HG02852 (cell line): Measurements from ENCODE around the gene WNT5A.
"Not testable (repeated sequence)": the region's sequence is repeated elsewhere in the genome, so short reads cannot be mapped to it uniquely, and the experiment has no call there.

Experiments
- ATAC-seq: cut with Tn5 transposase; IDR thresholded peaks from one replicate; pipeline ENCODE4 v1.9.1; 2021; ENCODE audit warnings: mild to moderate bottlenecking, moderate library complexity; ENCODE audit not compliant: unreplicated experiment

Gene WNT5A

DNA sequence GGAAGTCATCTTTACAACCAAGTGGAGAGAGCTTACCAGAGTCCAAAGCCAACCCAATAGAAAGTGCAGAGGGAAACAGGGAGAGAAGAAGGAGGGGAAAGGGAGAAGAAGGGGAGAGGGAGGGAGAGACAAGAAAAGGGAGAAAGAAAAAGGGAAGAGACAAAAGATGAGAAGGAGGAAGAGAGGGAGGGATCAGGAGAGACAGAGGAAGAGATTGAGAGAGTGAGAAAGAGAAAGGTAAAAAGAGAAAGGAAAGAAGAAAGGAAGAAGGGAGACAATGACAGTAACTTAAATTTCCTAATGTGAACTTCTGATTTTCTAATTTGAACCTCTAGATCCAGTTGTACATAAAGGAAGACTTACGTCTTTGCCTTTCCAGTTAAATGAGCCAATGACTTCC, 20.7 kb upstream of the WNT5A start:
- ATAC-seq, result no peak

DNA sequence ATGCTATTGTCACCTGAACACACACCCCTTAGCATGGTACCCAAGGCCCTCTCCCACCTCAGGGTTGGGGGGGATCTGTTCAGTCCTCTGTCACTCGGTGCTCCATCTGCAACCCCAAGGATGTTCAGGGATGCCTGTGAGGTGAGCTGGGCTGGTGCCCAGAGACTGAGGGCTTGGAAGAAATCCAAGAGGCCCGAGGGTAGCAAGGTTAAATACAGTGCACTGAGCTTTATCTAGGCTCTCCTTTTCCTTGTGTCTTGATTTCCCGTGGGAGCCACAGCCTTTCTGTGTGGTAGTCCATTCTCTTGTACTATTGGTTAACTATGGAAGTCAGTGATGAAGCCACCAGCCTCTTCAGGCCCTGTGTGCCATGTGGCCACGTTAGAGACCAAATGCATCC, 18.7 kb upstream of the WNT5A start:
- no peak for ATAC-seq

- not testable (repeated sequence) for ATAC-seq
Observed at GRCh38 chr3:55505102-55505501, 18.0 kb upstream of the WNT5A start.

GRCh38 chr3:55501905-55502304, 14.8 kb upstream of the WNT5A start:
- ATAC-seq, result no peak

DNA sequence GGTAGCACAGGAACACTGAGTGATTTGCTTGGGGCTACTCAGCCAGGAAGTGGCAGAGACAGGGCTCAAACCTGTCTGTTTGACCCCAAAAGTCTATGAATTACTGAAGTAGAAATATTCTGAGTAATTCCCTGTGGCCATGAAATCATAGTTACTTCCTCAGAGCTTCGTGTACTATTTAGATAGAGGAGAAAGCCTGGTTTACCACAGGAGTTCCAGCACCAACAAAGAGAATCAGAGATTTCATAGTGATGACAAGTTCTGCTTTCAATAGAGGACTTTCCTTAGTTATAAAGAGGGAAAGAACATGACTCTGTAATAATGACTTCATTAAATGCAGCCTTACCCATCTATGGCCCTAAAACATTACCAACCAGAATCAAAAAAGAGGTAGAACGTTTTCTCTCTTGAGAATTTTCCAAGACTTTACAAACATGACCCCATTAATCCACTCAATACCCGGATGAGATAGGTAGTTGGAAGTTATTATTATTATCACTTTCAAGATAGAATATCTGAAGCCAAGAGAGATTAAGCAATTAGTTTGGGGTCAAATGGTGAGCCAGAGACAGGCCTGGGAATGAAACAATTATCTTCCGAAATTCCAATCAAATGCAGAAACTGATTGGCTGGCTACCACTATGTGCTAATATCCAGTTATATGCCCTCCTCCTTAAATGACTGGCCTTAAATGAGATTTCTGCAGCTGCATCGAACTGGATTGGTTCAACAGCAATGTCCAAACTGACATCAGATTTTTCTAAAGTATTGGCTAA, 13.6 kb upstream of the WNT5A start:
- no peak for ATAC-seq

- no peak for ATAC-seq
Observed at GRCh38 chr3:55498520-55498919, 11.4 kb upstream of the WNT5A start.

DNA sequence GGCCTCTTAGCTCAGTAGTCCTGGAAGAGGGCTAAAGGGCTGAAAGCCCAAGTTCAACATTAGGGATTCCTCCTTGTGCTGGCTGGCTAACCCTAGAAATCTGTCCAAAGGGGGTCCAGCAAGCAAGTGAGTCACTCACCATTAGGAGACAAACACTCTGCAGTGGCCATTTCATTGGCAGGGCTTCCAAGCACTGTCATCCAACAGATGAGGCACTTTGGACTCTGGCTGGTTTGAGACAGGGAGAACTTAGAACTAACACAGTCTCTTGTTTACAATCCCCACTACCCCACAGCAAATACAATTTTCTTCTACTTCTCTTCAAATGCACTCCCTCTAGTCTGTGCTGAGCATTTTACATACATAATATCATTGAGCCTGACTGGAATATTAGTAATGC, 10.1 kb upstream of the WNT5A start:
- ATAC-seq, result no peak

GRCh38 chr3:55494976-55495375, 7.9 kb upstream of the WNT5A start:
- ATAC-seq, result no peak

DNA sequence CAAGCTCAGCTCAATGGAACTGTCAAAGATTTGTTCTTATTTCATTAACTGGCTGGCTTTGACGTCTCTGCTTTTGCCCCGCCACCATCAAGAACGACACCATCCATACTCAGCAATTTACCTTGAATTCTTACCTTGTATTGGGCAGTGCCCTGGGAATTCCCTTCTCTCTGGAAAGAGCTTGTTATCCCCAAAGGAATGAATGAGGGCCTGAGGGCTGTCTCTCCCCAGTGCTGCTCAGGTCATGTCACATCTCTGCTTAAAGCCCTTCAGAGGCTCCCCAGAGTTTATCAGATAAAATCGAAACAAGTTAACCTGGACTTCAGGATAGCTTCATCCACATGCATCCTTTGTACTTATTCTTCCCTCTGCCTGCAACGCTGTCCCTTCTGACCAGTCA, 5.9 kb upstream of the WNT5A start:
- ATAC-seq, result no peak

GRCh38 chr3:55491296-55491816, 4.2 kb upstream of the WNT5A start:
- ATAC-seq, result no peak

GRCh38 chr3:55490276-55490913, 3.3 kb upstream of the WNT5A start:
- ATAC-seq, result no peak

DNA sequence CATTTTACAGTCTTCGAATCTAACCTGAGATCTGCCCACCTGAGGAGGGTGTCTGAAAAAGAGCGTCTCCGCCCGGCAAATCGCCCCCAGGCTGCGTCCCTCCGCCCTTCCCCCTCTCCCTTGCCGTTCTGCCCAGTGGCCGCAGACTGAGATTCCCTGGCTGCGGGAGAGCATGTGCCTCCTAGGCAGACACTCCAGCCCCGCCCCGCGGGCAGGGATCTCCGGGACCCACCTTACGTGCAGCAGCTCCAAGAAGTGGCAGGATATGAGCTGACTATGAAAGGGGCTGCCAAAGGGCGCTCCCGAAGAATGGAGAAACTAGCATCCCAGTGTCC, 2.7 kb upstream of the WNT5A start:
- ATAC-seq, result no peak

- ATAC-seq, result no peak
Observed at GRCh38 chr3:55488398-55489055, 1.4 kb upstream of the WNT5A start.

GRCh38 chr3:55487381-55488241, 505 bp upstream of the WNT5A start:
- ATAC-seq, result no peak

DNA sequence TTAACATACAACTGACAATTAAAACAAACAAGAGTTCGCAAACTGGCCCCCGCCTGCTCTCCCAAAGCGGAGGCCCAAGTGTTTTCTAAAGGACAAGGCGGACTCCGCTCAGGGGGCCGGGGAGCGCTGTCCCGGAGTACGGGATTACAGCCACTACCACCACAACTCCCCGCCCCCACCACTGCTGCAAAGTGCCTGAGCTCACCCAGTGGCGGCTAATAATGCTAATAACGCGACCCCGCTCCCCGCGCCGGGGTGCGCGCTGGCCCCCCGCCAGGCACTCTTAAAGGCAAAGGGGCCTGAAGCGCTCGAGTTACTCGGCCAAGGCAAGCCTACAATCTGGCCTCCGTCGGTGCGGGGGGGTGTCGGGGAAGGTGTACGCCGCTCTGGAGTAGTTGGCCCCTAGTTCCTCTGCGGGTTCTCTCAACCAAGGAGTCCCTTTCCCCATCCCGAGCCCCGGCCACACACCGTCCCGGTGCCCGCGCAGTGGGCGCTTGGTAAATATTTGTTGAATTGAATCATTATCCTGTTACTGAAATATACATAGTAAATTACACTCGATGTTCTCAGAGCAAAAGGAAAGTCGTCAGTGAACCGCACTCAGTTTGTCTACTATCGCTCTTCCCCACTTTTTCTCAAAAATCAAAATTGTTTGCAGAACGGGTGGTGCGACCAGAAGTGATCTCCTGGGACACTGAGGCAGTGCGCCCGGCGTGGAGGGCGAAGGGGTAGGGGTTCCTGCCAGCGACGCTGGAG, 827 bp downstream of the WNT5A start:
- no peak for ATAC-seq

DNA sequence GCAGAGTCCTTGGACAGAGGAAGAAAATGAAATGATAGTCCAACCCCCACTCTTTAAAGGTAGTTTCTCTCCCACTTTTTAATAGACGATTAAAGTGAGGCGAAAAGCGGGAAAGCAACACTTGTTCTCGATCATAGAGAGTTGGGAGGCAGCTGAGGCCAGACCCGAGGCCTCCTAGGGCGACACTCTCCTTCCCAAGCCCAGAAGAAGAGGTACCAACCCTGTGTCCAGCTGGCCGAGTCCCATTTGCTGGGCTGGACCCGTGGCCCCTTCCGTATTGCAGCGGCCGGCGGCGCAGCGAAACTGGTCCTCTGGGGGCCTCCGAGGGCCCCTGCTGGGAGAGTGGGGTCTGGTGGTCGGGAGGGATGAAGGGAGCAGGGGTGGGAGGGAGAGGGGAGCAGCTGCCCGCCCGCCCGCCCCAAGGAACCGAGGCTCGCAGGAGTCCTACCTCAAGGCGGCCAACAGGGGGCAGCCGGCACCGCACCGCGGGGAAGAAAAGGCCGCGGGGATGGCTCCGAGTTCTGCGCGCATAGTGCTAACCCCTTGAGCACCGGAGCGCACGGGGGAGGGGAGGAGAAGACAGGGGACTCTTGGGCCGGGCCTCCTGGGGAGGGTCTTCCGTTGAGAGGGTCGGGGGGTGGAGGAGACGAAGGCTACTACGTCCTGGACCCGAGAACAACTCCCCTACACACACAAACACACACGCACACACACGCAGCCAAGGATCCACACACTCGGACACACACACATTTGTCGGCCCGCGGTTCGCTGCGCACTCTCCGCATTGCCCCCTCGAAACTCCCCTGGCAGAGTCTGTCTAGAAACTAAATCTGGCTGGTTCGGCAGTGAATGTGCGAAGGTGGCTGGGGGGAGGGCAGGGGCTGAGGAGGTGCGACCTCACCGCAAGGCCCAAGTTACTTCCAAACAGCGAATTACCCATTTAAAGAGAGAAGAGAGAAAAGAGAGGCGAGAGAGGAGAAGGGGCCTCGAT, 2.0 kb downstream of the WNT5A start:
- no peak for ATAC-seq

- no peak for ATAC-seq
Observed at GRCh38 chr3:55484191-55484689, 2.9 kb downstream of the WNT5A start.

DNA sequence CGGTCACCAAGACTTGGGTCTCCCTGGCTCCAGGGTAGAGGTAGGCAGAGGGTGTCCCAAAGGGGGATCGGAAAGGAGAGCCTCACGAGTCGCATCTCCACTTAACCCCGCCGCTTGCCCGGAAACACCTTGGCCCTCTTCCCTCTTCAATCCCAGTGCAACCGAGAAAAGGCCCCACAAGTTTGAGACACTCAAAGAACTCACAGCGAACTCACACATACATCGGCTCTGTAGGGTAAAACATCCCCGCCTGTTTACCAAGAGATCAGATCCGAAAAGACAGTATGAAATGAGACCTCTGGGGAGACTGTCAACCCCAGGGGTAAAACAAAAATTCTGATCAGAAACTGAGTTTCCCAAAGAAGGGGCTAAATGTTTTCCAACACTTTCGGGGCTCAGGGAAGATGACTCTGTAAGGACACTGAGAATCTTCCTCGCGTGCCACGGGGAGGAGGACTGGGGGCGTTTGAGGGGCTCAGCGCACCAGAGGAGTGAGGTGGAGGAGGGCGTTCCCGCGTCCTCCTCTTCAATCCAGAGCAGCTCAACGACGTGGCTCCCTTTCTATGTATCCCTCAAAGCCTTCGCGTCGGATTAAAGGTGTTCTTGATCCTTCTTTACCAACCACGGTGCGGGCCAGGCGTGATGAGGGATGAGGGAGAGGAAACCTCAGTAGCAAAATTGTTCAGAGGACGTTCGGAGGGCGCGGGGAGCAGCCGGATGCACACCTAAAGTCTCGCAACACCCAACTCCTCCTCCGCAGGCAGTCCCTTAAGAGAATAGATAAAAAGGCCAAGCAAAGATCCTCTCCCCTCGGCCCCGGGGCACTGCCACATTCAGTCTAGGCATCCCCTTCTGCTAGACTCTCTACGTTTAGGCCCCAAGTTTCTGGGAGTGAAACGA, 3.7 kb downstream of the WNT5A start:
- ATAC-seq, result no peak
